ENCODE data around the gene GRK5. TPM values are rescaled to one million over a fixed set of nuclear protein-coding genes. Genes with fewer than 3 reads are reported as not detected.

Gene GRK5
- total RNA-seq, 1 experiment from 2014 or later: 1.2 TPM

DNA sequence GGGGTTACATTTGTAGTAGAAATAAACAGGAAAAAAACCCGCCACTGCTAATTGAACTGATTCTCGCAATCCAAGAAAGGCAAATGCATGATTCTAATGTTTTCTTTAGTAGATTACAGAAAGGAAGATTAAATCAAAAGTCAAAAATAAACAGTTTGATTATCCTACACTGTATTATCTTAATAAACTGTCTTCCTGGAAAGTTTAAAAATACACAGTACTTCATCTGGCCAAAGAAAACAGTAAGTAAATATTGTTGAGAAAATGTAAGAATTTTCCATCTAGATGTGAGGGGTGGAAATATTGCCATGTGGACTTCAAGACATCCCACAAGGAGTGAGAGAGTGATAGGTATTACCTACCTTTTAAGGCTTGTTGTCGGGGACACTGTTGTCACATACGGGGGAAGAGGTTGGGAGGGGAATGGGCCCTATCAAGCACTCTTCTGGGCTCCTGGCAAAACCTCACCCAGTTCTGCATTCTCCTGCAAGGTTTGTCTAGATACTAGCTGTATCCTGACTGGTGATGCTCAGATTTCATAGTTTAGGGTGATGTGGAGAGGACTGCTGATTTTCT is 17.8 kb downstream of the GRK5 start:
- no peak overlapping the region for H2BK5ac ChIP-seq (ENCODE audit: insufficient read length, low read length)
- H2BK15ac ChIP-seq (ENCODE audit: low read depth, low read length): no peak overlapping the region
- H3K4me3 Mint-ChIP-seq: no peak overlapping the region
- no peak overlapping the region for H3T11ph ChIP-seq (ENCODE audit: low read length)
- peaks cover 16 to 17% of the 10 kb centered on the region in 2 experiments for H3K4me1 Mint-ChIP-seq
- no peak overlapping the region for H4K91ac ChIP-seq (ENCODE audit: insufficient read length, low read depth, low read length)
- H2BK120ac ChIP-seq (ENCODE audit: low read depth, low read length, poor library complexity, severe bottlenecking): no peak overlapping the region
- no peak overlapping the region for H3K4ac ChIP-seq (ENCODE audit: low read depth, low read length)
- no peak overlapping the region for H3K14ac ChIP-seq (ENCODE audit: insufficient read depth, low read length)
- no peak overlapping the region; a peak in 1 of 7 replicates for H3K27ac Mint-ChIP-seq
- H3K18ac ChIP-seq (ENCODE audit: insufficient read length, low read depth, low read length): no peak overlapping the region
- H3K23me2 ChIP-seq (ENCODE audit: insufficient read length, low read depth, low read length, poor library complexity, severe bottlenecking): no peaks in the 10 kb centered on the region
- H3K27ac ChIP-seq (ENCODE audit: insufficient read length, low read depth, low read length): no peak overlapping the region
- H3K23ac ChIP-seq (ENCODE audit: insufficient read length, low read depth, low read length): no peak overlapping the region
- peaks cover 5% of the 10 kb centered on the region; the same call in 1 of the 2 replicates for H3K4me1 ChIP-seq (ENCODE audit: insufficient read depth, low read length)
- H4K20me1 ChIP-seq (ENCODE audit: control insufficient read depth, insufficient read depth, insufficient read length): no peaks in the 10 kb centered on the region
- no peak overlapping the region for H3K4me2 ChIP-seq (ENCODE audit: insufficient read depth, insufficient read length, low read length)
- no peaks in the 10 kb centered on the region for H3K9me3 ChIP-seq (ENCODE audit: control insufficient read depth, low read depth, low read length)
- WGBS (ENCODE audit: extremely low coverage, insufficient read length, low lambda C conversion rate): no CpG with 5 or more reads among the region's 4 CpGs
- no peaks in the 10 kb centered on the region for H3K79me2 ChIP-seq (ENCODE audit: insufficient read depth, low read length)
- H3K79me1 ChIP-seq (ENCODE audit: insufficient read depth, low read depth, low read length, poor library complexity, severe bottlenecking): no peaks in the 10 kb centered on the region
- no peak overlapping the region for H2BK20ac ChIP-seq (ENCODE audit: low read depth, low read length, poor library complexity, severe bottlenecking)
- H3K36me3 Mint-ChIP-seq (ENCODE audit: insufficient read depth in 1 of 3, low read depth in 3 of 3): no peaks in the 10 kb centered on the region
- no peak overlapping the region for H4K8ac ChIP-seq (replicated peaks; ENCODE audit: insufficient read length, low read depth, low read length)
- H2BK12ac ChIP-seq (ENCODE audit: insufficient read length, low read depth, low read length): no peak overlapping the region
- no peak overlapping the region for H3K9ac ChIP-seq (ENCODE audit: extremely low read depth, insufficient read length, low read length)
- H4K5ac ChIP-seq (ENCODE audit: insufficient read length, low read depth, low read length): no peak overlapping the region
- H3K9me3 Mint-ChIP-seq: no peaks in the 10 kb centered on the region
- no peaks in the 10 kb centered on the region for H3K27me3 ChIP-seq (ENCODE audit: insufficient read depth, low read length)
- no peaks in the 10 kb centered on the region for H3K27me3 Mint-ChIP-seq (ENCODE audit: low read depth)
- H3K56ac ChIP-seq (ENCODE audit: insufficient read length, low read depth, low read length): no peak overlapping the region
- TF ChIP-seq, protein P1, sequence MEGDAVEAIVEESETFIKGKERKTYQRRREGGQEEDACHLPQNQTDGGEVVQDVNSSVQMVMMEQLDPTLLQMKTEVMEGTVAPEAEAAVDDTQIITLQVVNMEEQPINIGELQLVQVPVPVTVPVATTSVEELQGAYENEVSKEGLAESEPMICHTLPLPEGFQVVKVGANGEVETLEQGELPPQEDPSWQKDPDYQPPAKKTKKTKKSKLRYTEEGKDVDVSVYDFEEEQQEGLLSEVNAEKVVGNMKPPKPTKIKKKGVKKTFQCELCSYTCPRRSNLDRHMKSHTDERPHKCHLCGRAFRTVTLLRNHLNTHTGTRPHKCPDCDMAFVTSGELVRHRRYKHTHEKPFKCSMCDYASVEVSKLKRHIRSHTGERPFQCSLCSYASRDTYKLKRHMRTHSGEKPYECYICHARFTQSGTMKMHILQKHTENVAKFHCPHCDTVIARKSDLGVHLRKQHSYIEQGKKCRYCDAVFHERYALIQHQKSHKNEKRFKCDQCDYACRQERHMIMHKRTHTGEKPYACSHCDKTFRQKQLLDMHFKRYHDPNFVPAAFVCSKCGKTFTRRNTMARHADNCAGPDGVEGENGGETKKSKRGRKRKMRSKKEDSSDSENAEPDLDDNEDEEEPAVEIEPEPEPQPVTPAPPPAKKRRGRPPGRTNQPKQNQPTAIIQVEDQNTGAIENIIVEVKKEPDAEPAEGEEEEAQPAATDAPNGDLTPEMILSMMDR (conservative IDR thresholded peaks at IDR 0.05): no peak
- H2AK5ac ChIP-seq (ENCODE audit: insufficient read length, low read length): no peak overlapping the region
- H2AFZ ChIP-seq (ENCODE audit: low read length): no peak overlapping the region
- DNase-seq: no peak

Data from H9 (cell line).